Pons (tissue), 1 donor: ENCODE measurements around the gene RAET1G.
A peak's percentile ranks its signal among the peaks of the same experiment; 100 is the strongest.
"Not testable (repeated sequence)": the region's sequence is repeated elsewhere in the genome, so short reads cannot be mapped to it uniquely, and the experiment has no call there.

ENCODE experiments used
- DNase-seq: peaks from one replicate; pipeline ENCODE4 v3.0.0-alpha.2; 2016; ENCODE audit warnings: low spot score

RAET1G gene

DNA sequence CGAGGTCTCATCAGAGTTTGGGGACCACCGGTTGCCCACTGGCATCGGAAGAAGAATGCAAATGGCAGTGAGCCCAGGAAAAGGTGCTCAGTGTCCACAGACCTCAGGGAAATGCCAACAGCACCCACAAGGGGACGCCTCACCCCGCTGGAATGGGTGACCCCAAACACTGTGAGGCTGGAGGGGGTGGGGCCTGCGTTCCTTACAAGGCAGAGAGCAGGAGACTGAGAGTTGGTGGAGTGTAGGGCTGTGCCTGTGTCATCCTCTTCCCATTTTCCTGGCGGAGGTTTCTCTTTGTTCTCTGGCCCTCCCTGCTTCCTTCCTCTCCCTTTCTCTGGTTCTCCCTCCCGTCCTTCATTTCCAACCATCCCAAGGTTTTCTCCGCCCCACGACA is 31.0 kb upstream of the RAET1G start:
- not testable (repeated sequence) for DNase-seq

DNA sequence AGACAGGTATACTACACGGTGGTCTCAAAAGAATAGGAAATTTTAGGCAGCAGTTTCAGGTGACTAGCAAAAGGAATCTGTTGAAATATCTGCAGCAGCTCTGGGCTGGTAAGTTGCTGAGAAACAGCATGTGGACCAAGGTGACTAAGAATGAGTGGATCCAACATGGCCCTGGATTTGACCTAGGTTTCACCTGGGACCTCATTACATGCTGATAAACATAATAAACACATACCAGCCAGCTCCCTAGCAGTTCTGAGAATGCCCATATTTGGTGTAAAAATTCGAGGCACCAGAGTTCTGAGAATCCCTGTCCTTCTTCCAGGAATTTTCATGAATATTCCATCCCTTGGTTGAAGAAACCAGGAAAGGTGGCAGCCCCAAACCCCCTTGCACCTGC is 30.5 kb upstream of the RAET1G start:
- not testable (repeated sequence) for DNase-seq

DNA sequence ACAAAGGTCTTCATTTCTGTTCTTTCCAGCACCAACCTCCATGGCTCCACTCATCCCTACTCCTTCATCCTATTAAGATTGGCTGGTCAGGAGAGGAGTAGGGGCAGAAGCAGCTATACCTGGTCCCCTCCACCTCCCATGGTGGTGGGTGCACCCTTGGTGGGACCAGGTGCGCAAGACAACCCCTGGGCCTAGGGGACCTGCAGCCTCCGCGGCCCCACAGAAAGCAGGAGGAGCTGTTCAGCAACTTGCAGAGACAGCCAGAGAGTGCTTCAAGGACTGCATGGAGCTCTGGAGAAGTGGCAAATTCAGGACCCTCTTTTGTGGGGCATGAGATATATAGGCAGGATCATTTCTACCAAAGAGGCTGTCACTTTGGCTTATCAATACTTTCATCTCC is 28.7 kb upstream of the RAET1G start:
- DNase-seq = no peak

DNA sequence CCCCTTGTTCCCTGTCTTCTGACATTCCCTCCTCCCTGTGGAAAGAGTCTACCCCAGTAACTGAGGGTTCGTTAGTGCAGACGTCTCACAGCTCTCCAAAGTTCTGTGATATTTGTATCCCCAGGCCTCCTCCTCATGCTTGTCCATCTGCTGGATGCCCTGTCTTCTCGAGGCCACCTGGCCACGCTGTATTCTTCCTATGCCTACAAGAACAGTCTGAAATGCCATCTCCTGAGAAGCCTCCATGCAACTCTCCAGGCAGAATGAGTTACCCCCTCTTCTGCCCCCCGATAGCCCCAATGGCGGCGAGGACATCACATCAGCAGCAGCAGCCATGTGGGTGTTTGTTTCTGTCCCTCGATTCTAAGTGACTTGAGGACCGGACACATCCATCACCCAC is 28.2 kb upstream of the RAET1G start:
- no peak for DNase-seq

DNA sequence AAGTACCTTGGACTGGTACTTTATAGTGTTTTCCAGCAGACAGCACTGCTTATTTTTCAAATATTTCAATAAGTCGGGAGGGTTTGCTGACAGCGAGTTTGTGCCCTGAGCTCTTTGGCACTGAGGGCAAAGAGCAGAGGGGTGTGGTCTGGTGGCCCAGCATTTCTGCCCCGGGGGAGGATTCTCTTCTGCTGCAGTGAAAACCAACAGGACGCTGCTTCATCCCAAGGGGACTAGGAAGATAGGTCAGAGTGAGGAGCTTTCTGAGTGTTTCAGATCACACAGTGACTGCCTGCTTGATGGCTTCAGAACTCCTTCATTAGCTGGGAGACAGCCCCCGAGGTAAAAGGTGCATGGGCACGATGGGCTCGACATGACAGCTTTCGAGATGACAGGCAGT is 27.5 kb upstream of the RAET1G start:
- DNase-seq = no peak

DNA sequence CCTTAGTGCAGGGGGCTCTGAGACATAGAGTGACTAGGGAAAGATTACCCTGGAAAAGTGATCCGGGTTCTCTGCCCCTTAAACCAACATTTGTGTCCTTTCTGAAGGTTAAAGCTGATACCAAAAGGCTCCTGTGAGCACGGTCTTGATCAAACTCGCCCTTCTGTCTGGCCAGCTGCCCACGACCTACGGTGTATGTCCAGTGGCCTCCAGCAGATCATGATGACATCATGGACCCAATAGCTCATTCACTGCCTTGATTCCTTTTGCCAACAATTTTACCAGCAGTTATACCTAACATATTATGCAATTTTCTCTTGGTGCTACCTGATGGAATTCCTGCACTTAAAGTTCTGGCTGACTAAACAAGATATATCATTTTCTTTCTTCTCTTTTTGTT is 25.7 kb upstream of the RAET1G start:
- DNase-seq = no peak

DNA sequence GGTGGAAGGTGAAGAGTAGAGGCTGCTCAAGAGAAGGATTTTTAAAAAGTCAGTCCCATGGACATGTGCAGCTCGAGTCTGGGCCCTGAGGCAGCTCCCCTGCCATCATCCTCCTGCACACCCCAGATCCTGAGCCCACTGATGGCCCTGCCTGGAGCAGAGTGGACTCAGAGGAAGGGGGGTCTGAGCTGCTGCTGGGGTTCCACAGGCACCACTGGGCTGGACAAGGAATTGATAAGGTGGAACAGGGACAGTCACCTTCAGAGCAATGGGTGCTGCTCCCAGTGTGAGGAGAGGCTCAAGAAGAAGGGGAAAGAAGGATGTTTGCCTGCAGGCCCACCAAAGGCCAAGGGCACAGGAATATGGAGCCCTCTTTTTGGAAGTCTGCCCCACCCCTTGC is 25.1 kb upstream of the RAET1G start:
- no peak for DNase-seq

DNA sequence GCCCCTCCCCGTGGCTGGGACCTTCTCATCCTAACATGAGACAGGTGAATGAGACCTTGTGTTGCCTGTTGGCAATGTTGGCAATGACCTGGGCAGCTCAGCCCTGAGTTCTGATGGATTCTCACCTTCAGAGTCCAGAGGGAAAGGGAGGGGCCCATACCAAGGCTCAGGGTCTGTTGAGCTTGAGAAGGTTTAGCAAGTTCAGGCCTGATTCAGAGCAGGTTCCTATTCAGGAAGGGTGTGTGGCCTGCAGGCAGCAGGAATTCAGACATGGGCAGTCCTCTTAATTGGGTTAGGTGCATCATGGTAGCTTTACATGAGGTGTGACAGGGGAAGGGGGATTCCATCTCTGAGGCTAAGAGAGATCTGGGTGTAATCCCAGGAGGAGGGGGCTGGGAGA is 24.6 kb upstream of the RAET1G start:
- DNase-seq = not testable (repeated sequence)

DNA sequence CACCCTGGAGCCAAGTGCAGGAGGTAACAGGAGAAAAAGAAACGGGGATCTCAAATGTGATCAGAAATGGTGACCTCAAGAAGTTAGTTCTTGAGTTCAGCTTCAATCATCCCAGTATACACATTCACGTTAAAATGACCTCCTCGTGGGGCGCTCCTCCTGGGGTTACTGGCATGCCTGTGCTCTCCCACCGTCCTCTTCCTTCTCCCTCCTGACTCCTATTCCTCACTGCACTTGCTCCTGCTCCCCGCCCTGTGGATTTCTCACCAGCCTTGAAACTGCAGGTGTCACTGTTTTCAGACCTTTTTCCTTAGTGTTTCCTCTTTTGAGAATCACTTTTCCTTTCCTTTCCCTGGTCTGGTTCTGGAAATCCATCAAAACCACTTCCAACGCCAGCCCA is 23.7 kb upstream of the RAET1G start:
- DNase-seq = not testable (repeated sequence)

DNA sequence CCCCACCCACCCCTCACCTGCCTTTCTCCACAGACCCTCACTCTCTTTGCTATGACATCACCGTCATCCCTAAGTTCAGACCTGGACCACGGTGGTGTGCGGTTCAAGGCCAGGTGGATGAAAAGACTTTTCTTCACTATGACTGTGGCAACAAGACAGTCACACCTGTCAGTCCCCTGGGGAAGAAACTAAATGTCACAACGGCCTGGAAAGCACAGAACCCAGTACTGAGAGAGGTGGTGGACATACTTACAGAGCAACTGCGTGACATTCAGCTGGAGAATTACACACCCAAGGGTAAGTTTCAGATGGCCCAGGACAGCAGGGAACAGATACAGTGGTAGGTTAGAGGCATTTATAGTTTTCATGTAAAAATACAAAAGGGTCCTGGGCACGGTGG is 22.4 kb upstream of the RAET1G start:
- DNase-seq = not testable (repeated sequence)

DNA sequence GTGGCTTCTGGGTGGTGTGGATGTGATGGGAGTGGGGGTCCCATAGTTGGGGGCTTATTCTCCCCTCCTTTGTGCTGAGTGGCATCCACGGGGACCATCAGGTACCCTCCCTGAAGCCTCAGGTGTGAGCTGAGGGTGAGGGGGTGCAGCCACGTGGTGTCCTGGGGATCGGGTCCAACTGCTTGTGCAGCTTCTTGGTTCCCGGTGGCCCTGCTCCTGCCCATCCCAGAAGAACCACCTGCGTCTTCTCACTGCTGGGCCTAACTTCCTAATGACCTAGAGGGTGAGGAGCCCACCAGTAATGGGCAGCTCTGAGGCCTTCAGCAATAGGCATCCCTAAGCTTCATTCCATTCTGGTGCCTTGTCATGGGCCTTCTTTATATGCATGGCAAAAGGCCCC is 20.4 kb upstream of the RAET1G start:
- DNase-seq = not testable (repeated sequence)

DNA sequence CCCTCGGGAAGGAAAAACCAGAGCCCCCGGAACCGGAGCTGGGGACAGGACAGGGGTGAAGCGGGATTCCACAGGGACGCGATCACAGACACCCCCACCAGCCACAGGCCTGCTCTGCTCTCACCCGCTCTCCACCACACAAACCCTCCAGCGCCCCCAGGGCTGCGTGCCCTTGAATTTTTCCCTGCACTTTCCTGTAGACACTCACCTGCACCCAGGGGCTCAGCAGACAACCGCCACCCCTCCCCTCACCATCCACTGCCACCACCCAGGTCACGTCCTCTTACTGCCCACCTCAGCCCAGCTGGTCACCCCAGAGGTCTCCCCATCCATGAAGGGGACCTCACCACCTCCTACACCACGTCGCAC is 19.5 kb upstream of the RAET1G start:
- DNase-seq = no peak

DNA sequence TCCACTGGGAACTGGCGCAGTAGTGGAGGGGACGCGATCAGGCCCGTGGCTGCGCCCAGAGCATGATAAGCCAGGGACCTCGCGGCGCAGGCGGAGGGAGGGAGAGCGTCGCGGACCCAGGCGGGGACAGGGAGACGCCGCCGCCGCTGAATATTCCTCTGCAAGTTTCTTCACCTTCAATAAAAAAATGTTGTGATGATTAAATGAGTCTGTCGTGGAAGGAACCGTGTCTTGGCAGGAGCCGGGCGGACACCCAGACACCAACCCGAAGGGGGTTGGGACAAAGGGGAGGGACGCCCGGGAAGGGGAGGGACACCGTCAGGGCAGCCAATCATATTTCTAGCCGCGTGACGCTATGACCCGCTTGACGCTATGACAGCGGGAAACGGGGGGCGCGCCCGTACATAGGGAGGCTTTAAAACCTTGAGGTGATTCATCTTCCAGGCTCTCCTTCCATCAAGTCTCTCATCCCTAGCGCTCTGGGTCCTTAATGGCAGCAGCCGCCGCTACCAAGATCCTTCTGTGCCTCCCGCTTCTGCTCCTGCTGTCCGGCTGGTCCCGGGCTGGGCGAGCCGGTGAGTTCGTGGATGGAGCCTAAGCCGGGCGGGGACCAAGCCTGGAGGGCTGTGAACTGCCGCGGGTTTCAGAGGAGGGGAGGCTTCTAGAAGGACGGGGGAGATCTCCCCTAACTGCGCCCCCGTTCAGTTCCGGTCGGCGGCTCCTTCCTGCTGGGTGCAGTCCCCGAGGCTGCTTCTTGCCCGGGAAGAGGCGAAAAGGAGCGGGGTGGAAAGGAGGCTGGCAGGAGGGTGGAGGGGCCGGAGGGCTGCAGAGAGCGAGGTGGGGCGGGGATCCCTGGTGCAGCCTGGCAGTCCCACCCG is 18.9 kb upstream of the RAET1G start, which contains the start of gene ULBP2:
Gene ULBP2 (plus strand): TSS at position 432 of the 878 bp plus-strand sequence. CDS start 59 bp downstream, at position 491.
- peak; percentile 77 for DNase-seq

DNA sequence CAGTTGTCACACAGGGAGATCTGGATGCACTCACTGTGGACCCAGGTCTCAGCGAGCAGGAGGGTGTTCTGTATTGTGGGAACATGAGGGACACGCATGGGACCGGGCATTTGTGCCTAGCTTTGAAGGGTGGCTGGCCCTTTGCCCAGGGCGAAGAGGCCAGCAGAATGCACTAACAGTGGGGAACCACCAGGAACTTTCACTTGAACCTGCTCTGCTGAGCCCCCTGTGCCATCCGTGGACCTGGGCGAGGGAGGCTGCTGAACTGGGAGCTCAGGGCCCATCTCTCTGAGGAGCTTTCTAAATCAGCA is 17.7 kb upstream of the RAET1G start:
- DNase-seq = no peak

DNA sequence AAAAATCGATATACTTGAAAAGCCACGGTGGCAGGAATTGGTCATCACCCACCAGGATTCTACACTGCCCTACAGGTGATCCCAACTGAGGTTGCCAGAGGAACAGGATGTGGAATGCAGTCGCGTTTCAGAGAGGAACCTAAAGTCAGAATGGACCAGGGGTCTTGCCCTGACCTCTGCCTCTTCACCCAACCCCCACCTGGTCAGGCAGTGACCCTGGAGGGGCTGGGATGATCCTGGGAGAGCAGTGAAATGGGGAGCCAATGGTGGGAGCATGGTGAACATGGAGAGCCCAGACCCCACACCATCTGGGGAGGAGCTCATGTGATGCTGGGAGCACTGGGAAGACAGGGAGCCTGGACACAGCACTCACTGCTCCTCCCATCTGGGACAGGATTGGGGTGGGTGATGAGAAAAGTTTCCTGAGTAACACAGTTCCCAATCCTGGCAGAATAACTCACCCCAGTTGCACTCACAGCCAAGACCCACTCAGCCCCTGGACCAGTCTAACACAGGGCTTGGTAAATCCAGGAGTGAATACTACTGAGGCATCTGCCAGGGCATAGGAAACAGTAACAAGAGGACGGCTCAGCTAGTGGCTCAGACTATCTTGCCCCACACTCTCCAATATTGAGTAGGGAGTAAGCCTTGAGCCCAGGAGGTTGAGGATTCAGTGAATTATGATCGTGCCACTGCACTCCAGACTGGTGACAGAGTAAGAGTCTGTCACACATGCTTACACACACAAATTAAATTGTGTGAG is 17.2 kb upstream of the RAET1G start:
- DNase-seq = no peak

DNA sequence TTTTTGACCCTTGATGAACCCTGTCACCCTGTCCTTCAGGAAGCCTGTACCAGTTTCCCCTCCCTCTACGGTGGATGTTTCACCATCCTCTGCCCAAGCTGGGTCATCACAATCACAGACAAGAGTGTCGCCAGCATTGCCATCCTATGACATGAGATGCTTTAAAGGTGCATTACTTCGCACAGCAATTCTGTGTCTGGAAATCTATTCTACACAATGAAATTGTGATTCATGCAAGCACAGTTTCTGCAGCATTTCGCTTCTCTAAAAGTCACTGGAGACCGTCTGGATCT is 16.4 kb upstream of the RAET1G start:
- DNase-seq = no peak

DNA sequence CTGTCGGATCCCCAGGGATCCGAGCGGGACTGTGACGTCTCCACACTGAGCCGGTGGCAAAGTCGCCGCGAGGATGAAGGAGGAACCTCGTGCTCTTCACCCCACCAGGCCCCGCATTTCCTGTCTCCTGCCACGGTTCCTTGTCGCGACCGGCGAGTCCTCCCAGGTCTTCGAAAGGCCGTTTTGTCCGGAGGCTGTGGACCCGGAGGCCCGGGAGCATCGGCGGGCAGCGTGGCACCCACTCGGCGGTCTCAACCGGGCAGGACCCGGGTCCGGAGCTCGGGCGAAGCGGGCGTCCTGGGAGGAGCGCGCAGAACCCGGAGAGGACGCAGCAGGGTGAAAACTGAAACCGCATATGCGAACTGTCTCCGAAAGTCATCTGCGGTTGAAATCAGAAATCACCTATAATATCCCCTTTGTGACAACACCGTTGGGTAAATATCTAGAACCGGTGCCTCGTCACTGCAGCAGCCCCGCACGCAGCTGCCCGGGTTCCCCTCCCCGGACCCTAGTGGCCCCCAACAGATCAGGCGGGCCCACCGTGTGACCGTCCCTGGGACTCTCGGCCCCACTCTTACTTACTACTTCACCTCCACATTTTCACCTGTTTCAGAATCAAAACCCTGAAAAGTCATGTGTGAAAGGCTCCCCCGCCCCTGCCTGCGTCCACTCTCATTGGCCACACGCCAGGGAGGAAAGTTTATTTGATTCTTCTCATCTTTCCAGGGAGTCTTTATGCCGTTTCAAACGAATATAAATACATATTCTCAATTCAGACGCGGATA is 15.8 kb upstream of the RAET1G start:
- no peak for DNase-seq

DNA sequence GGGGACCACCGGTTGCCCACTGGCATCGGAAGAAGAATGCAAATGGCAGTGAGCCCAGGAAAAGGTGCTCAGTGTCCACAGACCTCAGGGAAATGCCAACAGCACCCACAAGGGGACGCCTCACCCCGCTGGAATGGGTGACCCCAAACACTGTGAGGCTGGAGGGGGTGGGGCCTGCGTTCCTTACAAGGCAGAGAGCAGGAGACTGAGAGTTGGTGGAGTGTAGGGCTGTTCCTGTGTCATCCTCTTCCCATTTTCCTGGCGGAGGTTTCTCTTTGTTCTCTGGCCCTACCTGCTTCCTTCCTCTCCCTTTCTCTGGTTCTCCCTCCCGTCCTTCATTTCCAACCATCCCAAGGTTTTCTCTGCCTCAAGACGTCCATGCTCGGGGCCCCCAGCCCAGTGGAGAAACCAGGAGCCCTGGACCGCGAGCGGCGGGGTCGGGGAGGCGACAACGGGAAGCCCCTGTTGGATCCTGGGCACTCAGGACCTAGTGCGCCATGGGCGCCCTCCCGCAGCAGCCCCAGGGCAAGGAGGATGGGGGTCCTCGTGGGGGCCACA is 15.2 kb upstream of the RAET1G start:
- not testable (repeated sequence) for DNase-seq

DNA sequence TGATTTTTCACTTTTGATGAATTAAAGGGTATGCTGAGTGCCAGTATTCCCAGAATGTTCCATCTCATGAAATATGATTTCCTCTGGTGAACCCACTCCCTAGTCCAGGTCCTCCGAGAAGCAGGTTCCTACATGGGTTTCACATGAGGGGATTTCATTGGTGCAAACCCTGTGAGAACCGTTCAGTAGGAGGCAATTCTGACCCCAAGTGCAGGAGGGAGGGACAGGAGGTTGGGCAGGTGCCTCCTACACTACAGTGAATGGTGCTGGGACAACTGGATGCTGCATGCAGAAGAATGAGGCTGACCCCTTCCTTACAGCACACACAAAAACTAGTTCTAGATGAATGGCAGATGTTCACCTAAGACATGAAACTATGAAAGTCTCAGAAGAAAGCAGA is 13.8 kb upstream of the RAET1G start:
- DNase-seq = no peak

DNA sequence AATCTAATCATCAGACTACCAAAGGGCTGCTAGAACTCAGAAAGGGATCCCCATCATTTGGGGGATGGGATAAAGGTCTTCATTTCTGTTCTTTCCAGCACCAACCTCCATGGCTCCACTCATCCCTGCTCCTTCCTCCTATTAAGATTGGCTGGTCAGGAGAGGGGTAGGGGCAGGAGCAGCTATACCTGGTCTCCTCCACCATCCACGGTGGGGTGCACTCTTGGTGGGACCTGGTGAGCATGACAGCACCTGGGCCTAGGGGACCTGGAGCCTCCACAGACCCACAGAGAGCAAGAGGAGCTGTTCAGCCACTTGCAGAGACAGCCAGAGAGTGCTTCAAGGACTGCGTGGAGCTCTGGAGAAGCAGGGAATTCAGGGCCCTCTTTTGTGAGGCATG is 12.7 kb upstream of the RAET1G start:
- no peak for DNase-seq

DNA sequence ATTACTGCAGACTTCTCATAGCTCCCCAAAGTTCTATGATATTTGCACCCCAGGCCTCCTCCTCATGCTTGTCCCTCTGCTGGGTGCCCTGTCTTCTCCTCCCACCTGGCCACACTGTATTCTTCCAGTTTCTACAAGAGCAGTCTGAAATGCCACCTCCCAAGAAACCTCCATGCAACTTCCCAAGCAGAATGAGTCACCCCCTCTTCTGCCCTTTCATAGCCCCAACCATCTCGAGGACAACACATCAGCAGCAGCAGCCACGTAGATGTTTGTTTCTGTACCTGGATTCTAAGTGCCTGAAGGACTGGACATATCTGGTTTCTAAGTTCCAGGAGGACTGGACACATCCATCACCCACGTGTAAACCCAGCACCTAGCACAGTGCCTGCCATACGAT is 12.3 kb upstream of the RAET1G start:
- no peak for DNase-seq
